ENCODE results near the gene COL4A4. TPM values are rescaled to one million over a fixed set of nuclear protein-coding genes. Genes with fewer than 3 reads are reported as not detected.
"Not testable (repeated sequence)": the region's sequence is repeated elsewhere in the genome, so short reads cannot be mapped to it uniquely, and the experiment has no call there.

The COL4A4 gene
- total RNA-seq, 1 donor from 2014 or later, result 13.6 TPM

DNA sequence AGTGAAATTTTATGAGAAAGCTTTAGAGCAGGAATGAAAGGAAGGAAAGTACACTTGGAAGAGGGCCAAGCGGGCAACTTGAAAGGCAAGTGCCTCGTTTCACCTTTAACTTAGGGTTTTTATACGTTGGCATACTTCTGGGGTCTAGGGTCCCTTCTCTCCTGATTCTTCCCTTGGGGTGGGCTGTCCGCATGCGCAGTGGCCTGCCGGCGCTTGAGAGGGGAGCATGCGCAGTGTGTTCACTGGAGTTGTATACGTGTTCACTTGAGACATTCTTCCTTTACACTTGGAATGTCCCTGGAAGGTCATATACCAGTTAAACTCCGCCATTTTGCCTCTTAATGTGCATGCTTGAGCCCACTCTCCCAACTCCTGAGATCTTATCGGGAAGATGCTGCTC lies 7.8 kb upstream of the COL4A4 start:
- ATAC-seq; DNase-seq (ENCODE audit: missing footprints); intact Hi-C loops (cut with DNase I): not testable (repeated sequence)

- no peak for DNase-seq (ENCODE audit: missing footprints)
- ATAC-seq, result peak; percentile 23
- intact Hi-C loops (cut with DNase I), result no loop called here
These were observed 822 bp upstream of the COL4A4 start for GRCh38 chr2:227164763-227165291.

GRCh38 chr2:227163485-227163997 lies 464 bp downstream of the COL4A4 start:
- intact Hi-C loops (cut with DNase I), result no loop called here
- DNase-seq (ENCODE audit: missing footprints), result no peak
- ATAC-seq, result peak; percentile 45

- ATAC-seq, result no peak
These were observed 2.1 kb downstream of the COL4A4 start for GRCh38 chr2:227161947-227162346.

GRCh38 chr2:227160164-227160563 lies 3.8 kb downstream of the COL4A4 start:
- no peak for ATAC-seq
- intact Hi-C loops (cut with DNase I), result no loop called here
- no peak for DNase-seq (ENCODE audit: missing footprints)

More at GRCh38 chr2:227161947-227162346, 2.1 kb downstream of the COL4A4 start:
- no peak for DNase-seq (ENCODE audit: missing footprints)
- intact Hi-C loops (cut with DNase I), result no loop called here

DNA sequence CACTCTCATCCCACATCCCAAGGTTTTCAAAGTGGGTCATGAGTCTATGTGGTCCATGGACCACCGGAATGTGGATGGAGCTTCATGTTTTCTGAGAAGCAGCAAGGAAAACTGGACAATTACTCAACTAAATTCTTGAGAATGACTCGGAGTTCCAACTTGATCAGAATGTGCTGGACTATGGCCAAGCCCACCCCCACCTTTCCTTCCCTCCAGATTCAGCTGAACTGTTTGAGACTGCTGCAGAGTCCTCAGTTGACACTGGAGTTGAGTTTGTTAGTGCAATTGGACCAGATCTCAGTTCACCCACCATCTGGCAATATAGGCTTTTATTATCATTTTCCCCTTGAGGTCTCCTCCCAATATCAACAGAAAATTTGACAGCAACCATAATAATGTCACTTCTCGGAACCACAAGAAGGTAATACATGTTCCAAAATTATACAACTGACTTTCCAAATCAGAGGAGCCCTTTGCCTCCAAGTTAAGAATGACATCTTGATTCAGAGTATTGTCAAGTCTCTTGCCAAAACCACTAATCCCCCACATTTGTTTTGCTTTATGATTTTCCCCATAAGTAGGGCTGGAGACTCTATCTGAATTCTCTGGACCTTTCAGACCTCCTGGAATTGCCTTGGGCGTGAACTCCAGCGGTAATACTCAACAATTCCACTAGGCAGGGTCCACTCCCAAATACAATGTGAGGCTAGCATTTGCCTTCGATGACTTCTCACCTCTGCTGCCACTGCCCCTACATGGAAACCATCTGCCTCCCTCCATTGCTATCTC lies 8.8 kb downstream of the COL4A4 start:
- peak; percentile 73 for ATAC-seq
- no peak for DNase-seq (ENCODE audit: missing footprints)
- intact Hi-C loops (cut with DNase I), result no loop called here

DNA sequence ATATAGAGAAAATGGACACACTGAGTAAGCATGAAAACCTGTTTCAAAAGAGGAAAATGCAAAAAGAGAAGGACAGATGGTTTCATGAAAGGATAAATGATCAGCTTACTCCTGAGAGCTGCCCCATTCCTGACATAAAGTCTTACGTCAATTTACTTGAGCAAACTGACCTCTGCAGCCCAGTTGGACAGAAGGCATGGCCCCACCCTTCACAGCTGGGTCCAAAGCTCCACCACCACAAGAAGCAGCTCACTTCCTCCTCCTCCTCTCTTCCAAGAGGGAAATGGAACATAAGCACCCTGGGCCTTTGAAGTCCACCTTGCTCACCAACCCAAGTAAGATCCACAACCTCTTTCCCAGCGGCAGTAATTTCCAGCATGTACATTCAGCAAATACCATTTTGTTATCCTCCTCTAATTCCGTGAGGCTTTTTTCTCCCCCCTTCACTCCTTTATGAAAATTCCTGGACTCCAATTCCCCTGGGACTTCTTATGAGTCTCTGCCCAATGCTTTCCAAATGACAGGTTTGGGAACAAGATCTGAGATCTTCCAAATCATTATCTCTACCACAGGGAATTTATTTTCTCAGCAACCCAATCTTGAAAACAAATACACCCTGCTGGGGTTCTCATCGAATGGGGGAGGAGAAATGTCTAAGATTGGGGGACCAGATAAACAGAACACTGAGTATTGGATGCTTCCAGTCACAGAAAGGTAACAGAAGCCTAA lies 10.1 kb downstream of the COL4A4 start:
- DNase-seq (ENCODE audit: missing footprints) (no peak), ATAC-seq (peak; percentile 87)
- intact Hi-C loops (cut with DNase I), result no loop called here

- intact Hi-C loops (cut with DNase I), result no loop called here
- ATAC-seq, result peak; percentile 37
- DNase-seq (ENCODE audit: missing footprints), result no peak
These were observed 10.7 kb downstream of the COL4A4 start for GRCh38 chr2:227153307-227153706.

DNA sequence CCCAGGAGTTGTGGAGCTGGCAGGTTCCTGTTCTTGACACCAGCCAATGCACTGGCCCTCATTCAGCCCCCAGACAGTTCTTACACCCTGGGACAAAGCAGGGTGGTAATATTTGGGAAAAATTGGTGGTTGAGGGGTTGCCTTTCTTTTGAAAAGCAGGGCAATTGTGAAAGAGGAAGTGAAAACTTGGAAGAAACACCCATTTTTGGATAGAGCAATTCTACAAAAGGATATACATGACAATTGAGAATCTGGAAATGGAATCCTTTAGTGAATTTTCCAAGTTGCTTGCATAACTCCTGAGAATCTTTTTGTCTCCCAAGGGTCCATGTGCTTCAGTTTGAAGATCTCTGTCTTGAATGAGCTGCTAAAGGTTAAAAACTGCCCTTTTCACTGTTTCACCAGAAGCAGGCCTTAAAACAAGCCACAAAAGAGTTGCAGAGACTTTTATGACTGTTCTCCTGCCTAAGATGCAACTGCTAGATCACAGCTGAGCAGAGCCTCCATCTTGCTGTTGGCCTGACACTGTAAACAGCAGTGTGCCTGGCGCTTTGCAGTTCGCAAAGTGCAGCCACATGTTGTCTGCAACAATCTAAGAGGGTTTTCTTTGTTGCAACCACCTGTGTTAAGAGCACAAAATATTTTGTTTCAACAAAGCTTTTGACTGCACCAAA lies 11.8 kb downstream of the COL4A4 start:
- intact Hi-C loops (cut with DNase I), result no loop called here
- ATAC-seq, result peak; percentile 14
- no peak for DNase-seq (ENCODE audit: missing footprints)

DNA sequence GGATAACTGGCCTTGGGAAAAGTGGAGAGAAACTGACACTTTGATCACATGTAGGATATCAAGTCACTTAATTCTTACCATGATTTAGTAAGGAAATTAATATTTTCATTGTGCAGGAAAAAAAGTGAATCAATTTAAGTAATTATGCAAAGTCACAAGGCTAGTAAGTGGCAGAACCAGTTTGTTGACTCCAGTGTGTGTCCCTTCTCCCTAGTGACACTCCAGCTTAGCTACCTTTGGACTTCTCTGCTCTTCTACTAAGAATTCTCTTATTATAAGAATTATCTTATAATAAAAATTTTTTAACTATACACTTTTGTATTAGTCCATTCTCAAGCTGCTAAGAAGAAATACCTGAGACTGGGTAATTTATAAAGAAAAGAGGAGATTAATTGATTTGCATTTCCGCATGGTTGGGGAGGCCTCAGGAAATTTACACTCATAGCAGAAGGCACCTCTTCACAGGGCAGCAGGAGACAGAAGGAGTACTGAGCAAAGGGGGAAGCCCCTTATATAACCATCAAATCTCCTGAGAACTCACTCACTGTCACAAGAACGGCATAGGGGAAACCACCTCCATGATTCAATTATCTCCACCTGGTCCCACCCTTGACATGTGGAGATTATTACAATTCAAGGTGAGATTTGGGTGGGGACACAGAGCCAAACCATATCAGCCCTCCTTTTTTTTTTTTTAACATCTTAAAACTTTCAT lies 13.6 kb downstream of the COL4A4 start:
- DNase-seq (ENCODE audit: missing footprints) (no peak), ATAC-seq (no peak)
- intact Hi-C loops (cut with DNase I), result no loop called here

GRCh38 chr2:227148106-227148505 lies 15.9 kb downstream of the COL4A4 start:
- no peak for DNase-seq (ENCODE audit: missing footprints)
- no peak for ATAC-seq
- intact Hi-C loops (cut with DNase I), result no loop called here

DNA sequence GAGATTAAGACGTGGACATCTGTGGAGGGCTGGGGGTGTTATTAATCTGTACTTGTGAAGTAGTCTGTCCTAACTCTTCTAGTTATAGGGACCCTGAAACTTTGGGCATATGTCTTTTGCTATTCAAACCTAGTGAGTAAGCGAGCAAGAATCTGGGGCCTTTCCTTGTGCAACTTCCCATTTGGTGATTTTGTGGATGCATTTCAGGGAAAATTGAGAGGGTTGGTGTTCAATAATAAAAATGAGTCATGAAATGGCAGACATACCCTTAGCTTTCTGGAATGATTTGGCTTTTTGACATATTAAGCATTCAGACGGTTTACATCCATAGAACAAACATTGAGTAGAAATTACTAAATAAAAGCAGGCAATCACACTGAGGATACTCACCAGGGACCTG lies 17.0 kb downstream of the COL4A4 start:
- ATAC-seq (no peak), DNase-seq (ENCODE audit: missing footprints) (no peak)
- intact Hi-C loops (cut with DNase I), result no loop called here

DNA sequence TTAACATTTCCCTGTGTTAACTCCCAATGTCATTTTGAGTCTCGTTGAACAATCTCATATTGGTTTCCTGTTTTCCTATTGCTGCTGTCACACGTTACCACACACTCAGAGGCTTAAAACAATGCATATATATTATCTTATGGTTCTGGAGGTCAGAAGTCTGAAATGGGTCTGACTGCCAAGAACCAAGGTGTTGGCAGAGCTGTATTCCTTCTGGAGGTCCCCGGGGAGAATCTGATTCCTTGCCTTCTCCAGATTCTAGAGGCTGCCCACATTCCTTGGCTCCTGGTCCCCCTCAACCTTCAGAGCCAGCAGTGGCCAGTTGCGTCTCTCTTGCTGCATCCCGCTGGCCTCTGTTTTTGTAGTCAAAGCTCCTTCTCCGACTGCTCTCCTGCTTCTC lies 17.5 kb downstream of the COL4A4 start:
- DNase-seq (ENCODE audit: missing footprints) (no peak), ATAC-seq (no peak)
- intact Hi-C loops (cut with DNase I), result no loop called here

DNA sequence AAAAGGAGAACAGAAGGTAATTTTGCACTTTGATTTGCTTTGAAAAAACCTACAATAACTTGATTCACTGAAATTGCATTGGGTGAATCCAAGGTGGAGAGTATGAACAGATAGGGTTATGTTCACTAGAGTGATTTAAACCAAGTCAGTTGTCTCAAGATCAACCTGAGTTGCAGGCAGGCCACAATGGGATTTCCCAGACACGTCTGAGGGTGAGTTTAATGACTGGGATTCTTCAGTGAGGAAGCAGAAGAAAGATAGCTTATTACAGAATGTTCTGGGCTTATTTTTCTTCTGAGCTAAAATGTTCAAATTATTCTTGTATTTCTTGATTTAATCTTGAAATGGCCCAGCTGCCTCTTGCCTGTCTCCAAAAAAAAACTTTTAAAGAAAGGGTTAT lies 20.1 kb downstream of the COL4A4 start:
- no peak for DNase-seq (ENCODE audit: missing footprints)
- intact Hi-C loops (cut with DNase I), result no loop called here
- peak; percentile 59 for ATAC-seq

GRCh38 chr2:227141301-227141700 lies 22.7 kb downstream of the COL4A4 start:
- ATAC-seq (no peak), DNase-seq (ENCODE audit: missing footprints) (no peak)
- intact Hi-C loops (cut with DNase I), result no loop called here

GRCh38 chr2:227134591-227134990 lies 29.4 kb downstream of the COL4A4 start:
- DNase-seq (ENCODE audit: missing footprints), result no peak
- intact Hi-C loops (cut with DNase I), result no loop called here
- ATAC-seq, result no peak

DNA sequence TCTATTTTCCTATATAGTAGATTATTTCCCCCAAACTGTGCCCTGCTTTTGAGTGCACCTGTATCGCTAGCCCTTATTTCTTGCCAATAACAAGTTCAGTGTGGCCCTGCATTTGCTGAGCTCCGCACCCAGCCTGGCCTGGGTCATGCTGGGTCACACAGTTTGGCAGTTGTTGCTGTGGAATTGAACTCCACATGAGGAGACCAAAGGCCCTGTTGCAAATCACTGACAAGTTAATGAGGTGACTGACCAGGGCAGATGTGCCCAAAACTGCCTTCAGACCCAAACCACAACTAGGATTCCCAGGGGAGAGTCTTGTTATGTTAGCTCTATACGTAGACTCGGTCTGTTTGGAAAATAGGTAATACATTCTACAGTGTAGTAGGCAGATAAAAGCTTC lies 31.0 kb downstream of the COL4A4 start:
- no peak for DNase-seq (ENCODE audit: missing footprints)
- intact Hi-C loops (cut with DNase I), result no loop called here
- peak; percentile 57 for ATAC-seq

GRCh38 chr2:227130636-227131035 lies 33.4 kb downstream of the COL4A4 start:
- no peak for DNase-seq (ENCODE audit: missing footprints)
- ATAC-seq, result no peak
- intact Hi-C loops (cut with DNase I), result no loop called here

- DNase-seq (ENCODE audit: missing footprints), result no peak
- intact Hi-C loops (cut with DNase I), result no loop called here
- peak; percentile 66 for ATAC-seq
These were observed 36.8 kb downstream of the COL4A4 start for GRCh38 chr2:227127201-227127600.
